NCI-H1417 treated with DMSO at 0.1 percent for 48 hours (cell line): Measurements from ENCODE around the gene SLC34A1.

Experiments used
- DNase-seq: peaks from one replicate; lab custom pipeline; 2025; lab: John Stamatoyannopoulos, UW

SLC34A1 gene

DNA sequence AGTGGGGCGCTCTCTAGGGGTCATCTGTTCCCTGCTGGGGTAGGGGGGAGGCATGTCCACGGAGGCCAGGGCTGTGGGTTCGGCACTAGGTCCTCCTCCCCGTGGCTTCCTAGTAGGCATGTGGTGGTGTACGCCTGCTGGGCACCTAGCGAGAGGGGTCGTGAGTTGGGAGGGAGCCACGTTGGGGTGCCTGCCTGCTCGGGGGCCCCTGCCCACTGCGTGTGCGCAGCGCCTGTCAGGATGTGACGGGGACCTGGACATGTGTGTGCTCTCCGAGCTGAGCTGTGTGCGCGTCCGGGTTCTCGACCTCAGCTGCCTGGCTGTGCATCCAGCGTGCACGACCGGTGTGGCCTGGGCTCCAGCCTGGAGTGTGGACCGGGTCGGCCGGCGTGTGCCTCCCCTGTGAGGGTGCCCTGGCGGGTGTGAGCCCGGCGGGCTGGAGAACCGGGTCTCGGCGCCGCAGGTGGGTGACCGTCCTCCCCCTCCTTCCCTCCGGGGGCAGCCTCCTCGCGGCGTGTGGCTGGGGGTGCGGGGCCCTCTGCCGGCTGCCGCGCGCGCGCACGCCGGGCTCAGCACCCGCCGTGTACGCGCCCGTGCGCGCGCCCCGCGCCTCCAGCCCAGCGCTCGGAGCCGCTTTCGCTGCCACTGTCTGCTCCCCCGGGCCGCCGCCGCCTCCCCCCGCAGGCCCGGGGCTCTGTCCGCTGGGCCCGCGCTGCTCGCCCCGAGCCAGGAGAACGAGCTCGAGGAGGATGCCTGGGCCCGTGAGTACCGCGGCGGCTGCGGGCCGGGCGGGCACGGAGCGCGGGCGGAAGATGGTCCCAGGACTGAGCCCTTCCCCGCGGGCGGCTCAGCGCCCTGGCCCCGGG is 62.2 kb downstream of the SLC34A1 start, which contains the start of gene PRR7:
PRR7 (plus strand) TSS at position 615 of the 866 bp plus-strand sequence. CDS start 8,254 bp downstream, outside the sequence.
- DNase-seq: no peak

DNA sequence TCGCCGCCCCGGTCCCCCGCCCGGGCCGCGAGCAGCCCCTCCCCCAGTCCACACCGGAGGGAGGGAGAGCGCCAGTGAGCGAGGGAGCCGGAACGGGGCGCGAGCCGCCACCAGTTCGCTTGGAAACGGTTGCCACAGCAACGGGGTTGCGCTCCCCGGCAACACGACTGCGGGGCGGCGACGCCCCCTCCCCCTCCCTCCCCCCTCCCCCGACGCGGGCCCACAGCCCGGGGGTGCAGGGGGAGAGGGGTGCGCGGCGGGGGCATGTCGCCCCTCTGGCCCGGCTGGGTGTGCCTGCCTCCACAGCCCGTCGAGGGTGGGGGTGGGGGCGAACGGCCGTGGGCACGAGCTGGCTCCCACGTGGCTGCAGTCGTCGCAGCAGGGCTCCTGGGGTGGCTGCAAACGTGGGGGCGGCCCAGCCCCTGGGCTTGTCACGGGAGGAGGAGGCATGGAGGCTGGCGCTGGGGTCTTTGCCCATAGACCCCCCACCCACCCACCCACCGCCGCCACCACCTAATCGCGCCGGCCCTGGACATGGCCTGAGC is 62.9 kb downstream of the SLC34A1 start:
- DNase-seq: no peak

DNA sequence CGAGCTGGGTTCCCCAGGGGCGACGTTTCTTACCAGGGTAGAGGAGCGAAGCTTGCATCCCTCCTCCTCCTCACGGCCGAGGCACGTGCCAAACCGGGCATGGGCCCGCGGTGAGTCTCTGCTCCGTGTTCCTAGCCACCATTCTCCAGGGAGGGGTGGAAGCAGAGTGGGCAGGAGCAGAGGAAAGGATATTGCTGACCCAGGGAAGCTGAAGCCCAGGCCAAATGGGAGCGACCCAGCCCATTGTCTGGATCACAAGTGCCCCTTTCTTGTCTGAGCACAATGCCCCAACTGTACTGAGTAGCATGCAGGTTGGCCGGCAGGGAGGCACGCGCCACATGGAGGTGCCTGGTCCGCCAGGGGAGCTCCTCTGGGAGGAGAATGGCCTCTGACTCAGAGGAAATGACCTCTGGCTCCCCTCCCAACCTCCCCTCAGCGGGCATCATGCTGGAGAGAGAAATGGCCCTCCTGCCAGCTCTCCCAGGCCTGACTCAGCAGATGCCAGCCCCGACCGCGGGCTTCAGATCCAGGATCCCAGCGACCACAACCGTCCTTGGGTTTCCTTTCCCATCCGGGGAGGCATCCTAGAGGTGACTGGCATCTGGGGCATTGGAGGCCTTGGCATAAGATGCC is 63.5 kb downstream of the SLC34A1 start:
- no peak for DNase-seq
